IPS DF 4.7 (cell line): ENCODE results near the gene LAD1.

ENCODE experiments used
- DNase-seq: peaks from one replicate; pipeline ENCODE4 v3.0.0-alpha.2; 2013; ENCODE audit warnings: low spot score; ENCODE audit errors: extremely low read depth

LAD1 gene

DNA sequence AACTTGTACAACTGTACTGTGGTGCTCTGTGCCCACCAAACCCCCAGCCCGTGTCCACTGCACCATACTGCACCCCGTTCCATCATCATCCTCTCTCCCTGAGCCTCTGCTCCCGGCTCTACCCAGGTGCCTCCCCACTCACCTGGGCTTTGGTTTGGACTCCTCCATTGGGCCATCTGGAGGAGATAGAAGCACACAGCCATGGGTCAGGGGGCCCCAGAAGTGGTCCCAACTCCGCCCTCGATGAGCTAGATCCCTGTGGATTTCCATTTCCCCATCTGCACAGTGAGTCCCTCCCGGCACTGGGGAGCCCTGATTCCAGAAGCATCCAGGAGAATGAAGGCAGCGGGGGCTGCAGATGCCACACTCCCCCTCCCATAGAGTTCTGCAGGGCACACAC is 32.4 kb downstream of the LAD1 start:
- no peak for DNase-seq

DNA sequence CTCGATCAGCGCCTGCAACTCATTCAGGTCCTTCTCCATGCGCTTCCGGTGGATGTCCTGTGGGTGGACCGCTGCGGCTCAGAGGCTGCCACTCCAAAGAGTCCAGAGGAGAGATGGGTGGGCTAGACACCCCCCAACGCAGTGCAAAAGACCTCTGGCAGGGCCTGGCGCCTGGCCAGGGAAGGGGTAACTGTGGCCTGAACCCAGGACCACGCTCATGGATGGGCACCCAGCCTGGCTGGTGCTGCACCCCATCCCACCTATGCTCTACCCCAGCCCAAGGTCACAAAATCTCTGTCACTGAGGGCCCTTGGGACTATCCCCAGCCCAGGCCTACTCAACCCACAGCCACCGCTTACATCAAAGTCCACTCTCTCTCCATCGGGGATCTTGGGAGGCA is 33.9 kb downstream of the LAD1 start:
- DNase-seq: no peak

DNA sequence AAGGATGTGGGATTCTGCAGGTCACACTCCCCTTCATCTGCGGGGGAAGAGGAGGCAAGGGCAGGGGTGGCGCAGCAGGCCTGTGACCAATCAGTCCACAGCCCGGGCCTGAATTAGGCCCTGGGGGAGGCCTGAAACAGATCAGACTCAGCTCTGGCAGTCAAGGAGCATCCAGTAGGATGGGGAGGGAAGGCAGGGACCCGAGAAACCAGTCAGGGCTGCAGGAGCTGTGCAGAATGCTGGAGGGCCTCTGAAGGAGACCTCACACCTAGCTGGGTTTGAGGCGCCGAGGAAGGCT is 34.4 kb downstream of the LAD1 start:
- DNase-seq: no peak

DNA sequence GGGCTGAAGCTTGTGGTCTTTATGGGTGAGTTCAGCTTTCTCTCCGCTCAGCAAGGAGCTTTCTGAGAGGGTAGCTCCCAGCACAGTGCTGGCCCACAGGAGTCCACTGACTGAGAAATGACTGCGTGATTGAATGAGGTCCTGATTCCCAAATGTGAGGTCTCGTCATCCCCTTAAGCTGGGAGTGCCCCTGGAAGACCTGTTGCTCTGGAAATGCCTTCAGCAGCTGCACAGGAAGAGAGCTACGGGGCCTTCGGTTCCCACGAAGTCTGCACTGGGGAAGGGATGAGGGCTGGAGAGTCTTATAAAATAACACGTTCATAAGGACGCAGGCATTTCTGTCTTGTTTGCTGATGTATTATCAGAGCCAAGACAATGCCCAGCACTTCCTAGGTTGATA is 35.7 kb downstream of the LAD1 start:
- no peak for DNase-seq

DNA sequence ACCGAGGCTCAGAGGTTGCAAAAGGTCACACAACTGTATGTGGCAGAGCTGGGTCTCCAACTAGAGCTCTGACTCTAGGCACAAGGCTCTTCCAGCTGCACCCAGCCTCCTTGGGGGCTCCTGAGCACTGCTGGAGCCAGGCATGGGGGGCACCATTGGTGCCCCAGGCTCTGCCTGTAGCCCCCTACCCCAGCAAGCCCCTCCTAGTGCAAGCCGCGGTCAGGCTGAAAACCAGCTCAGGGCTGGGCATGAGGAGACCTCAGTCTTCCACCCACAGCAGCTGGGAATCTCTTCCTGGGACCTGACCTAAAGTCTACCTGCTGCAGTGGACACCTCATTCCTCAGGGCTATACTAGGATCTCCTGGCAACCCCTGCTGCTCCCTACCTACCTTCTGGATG is 36.2 kb downstream of the LAD1 start:
- no peak for DNase-seq

DNA sequence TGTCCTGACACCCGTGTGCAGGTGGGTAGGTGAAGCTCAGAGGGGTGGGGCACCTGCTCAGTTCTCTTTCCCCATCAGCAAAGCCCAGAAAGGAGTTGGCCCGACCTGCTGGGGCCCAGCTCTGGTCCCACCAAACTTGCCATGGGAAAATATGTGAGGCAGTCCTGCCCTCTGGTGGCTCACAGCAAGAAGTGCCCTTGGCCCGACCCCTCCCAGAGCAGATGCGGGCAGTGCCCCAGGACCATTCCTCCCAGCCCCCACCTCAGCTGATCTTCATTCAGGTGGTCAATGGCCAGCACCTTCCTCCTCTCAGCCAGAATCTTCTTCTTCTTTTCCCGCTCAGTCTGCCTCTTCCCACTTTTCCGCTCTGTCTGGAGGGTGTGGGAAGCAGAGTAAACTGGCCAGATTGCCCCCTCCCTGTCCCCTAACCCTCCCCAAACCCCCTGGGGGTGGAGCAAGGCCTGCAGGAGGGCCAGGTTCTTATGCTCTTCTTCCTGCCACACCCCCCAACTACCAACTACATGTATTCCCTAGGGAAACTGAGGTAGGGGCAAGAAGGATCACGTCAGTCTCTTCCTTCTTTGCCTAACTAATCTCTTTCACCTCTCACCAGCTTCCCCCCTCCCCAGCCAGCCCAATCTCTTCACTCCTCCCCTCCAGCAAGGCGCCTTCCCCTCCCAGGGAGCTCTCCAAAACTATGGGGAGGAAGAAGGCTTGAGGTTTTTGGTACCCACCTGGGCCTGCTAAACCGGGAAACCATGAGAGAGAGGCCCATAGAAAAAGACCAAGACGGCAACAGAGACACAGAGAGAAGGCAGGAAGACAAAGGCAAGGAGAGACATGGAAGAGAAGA is 37.2 kb downstream of the LAD1 start:
- DNase-seq: peak; percentile 66

DNA sequence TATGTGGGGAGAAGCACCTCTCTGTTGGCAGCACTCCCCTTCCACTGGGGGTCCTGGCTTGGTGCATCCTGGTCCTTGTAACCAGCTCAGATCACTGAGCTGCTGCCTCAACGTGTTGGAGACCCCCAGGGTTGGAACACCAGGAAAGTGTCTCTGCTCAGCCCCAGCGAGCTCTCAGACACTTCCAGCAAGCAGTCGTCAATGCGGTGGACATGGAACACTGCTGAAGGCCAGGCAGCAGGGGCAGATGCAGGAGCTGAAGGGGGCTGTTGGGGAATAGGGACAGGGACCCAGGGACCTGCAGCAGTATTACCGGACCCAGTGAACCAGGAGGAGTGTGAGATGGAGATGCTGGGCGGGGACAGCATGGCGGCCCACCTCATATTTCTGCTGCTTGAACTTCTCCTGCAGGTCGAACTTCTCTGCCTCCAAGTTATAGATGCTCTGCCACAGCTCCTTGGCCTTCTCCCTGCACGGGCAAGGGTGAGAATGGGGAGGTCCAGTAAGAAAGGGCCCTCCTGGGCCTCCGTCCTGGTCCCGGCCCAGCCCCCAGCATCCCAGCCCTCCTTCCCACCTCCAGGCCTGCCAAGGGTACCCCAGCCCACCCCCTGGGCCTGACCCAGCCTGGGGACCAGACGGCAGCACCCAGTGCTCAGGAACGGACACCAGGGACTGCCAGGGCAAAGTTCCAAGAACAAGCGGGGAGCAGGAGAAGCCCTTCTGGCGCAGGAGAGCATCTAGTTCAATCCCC is 38.0 kb downstream of the LAD1 start:
- no peak for DNase-seq

DNA sequence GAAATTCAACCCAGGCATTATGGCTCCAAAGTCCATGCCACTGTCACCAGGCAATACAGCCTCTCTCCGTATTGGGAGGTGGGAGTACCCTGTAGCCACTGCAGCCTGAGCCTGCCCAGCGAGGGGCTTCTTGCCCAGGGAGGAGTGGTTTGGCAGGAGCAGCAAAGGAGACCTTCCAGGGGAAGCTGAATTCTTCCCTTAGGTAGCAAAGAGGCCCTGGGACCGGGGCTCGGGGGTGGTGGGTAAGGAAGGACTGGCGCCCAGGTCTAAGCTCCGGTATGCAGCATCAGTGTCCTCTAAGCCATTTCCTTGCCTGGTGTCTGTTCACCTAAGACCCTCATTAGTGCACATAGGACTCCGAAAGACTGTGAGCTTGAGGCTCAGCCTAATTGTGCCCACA is 38.6 kb downstream of the LAD1 start:
- DNase-seq: no peak

DNA sequence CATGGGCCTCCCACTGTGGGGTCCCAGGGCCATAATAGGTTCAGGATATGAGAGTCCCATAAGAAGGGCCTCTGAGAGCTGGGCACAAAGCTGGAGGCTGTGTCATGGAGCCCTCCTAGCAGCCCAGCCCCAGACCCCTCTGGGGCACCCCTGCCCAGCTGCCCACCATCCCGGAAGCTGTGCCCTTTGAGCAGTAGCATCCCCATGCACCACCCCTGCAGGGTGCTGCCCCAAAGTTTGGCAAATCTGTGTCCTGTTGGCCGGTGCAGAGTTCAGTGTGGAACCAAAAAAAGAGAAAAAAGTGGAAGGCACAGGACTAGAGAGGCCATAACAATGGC is 39.3 kb downstream of the LAD1 start:
- DNase-seq: no peak

DNA sequence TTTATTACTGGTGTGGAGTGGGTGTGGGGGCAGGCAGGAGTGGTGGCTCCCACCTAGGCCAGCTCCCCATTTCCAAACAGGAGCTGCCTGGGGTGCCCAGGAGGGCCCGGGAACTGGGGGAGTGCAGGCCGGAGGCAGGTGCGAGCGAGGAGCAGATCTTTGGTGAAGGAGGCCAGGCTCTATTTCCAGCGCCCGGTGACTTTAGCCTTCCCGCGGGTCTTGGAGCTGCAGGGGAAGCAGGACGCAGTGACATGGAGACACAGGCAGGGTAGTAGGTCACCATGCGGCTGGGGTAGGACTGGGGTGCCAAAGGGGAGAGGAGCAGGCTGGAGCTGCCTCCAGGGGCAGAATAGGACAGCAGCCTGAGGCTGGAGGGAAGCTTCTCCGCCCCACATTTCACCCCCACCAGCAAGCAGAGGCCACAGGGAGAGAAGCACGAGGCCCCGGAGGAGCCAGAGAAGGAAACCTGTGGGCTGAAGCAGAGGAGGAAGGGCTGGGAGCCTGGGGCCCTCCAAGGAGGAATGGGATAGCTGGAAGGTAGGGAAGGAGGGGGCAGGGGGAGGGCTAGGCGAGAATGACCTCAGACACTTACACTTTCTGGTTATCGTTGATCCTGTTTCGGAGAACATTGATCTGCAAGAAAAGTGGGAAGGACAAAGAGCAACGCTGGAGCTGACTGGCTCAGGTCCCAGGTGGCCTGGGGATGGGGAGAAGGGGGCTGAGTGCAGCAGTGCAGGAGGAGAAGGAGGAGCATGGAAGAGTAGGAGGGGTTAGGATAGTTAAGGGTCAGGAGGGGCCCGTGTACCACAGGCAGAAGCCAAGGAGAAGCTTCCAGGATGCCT is 39.9 kb downstream of the LAD1 start:
- DNase-seq: no peak

DNA sequence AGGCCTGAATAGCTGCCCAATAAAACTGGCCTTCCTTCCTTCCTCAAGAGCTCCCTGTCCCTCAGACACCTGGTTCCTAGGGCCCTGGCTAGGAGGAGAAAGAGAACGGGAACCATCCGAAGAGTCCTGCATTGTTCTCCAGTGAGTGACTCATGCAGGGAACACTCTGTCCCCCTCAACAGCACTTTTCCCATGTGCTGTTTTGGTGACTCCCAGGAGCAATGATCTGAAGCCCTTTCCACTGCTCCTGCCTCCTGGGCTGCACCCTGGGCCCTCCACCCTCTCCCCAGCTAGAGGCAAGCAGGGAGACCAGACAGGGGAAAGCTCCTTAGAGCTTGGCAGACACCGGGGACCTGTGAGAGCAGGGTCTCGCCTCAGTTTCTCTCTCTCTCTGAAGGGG is 40.5 kb downstream of the LAD1 start:
- DNase-seq: no peak

DNA sequence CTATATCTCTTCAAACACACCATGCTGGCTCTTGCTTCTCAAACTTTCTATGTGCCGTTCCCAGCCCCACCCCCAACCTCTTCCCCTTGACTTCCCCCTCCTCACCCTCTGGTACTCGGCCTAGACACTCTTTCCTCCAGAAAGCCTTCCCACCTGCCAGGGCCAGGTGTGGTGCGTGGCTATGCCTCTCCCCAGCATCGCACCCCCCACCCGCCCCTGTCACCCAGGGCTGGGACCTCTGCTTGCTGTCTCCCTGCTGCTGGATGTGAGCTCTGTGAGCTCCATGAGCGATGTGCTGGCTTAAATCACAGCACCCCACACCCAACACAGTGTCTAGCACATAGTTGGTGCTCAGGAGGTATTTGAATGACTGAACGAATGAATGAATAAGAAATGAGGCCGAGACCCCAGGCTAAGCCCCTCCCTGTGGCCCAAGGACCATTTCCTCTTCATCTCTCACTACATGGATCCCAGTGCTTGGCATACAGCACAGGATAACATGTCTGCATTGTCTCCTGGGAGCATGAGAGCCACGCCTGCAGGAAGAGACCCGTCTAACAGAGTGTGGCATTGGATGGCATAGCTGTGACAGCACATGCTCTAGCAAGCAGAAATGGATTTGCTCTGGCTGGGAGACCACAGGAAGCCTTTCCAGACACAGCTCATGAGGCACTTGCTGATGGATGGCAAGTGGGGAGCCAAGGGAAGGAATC is 41.3 kb downstream of the LAD1 start:
- no peak for DNase-seq

DNA sequence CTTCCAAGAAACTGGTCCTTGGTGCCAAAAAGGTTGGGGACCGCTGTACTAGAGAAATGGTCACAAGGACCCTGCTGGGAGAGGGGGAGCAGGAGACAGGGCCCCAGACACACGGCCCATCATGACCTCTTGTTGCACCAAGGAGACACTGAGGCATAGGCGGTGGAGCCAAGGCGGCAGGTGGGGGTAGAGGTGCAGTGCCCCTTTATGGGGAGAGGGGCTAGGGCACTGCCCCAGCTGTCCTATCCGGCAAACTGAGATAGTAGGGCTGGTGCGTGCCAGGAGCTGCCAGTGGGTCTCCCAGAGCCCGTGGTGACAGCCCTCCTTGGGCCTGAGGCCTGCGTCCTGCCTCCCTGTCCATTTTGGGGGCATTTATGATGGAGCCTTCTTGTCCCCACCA is 41.9 kb downstream of the LAD1 start:
- no peak for DNase-seq

DNA sequence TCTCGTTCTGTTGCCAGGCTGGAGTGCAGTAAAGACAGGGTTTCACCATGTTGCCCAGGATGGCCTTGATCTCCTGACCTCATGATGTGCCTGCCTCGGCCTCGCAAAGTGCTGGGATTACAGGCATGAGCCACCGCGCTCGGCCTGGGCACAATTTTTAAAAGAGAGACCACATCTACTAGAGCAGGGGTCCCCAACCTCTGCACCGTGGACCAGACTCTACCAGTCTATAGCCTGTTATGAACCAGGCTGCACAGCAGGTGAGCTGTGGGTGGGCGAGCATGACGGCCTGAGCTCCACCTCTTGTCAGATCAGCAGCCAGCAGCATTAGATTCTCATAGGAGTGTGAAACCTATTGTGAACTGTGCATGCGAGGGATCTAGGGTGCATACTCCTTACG is 42.4 kb downstream of the LAD1 start:
- DNase-seq: no peak

DNA sequence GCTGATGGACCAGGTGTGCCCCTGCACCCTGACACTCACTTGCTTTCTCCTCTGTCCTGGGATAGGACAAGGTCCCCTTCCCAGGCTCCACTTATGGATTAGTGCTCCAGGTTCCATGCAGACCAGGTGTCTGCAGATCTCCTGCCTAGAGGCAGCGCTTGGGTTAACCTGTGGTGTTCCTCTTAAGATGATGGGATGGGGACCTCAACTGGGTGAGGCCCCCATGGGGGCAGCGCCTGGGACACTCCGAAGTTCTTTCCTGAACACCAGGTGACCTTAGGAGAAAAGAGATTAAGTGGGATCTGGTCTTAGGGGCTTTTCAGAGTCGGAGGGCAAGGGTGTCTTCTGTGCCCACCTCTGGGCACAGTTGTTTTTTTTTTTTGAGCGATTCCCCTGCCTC is 42.9 kb downstream of the LAD1 start:
- DNase-seq: no peak

DNA sequence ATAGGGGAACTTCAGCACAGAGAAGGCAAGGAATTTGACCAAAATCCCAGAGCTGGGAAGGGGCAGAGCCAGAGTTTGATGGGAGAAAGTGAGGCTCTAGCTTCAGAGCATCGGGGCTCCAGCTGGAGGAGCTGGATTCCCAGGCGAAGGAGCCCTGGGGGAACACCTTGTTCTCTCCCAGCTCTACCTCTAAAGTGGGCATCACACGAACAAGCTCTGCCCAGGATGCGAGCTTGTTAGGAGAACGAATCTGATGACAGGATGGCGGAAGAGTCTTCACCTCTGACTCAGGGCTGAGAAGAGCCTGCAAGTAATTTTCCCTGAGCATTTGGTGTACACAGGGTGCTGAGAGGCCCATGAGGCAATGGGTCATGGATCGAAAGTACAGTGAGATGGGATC is 43.7 kb downstream of the LAD1 start:
- DNase-seq: no peak

DNA sequence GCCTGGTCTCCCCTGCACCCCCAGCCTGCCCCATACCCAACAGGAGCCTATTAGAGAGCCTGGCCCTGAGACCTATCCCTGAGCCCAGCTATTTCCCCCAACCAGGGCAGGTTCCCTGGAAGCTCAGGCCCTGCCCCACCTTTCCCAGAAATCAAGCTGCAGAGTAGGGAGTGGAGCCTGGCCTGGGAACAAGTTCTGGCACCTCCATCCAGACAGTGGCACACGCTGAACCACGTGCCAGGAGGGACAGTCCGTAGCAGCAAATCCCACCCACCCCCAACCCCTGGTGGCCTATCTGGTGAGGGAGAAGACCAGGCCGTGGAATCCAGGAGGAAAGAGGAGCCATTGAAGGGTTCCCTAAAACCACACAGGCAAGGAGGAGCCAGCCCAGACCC is 44.2 kb downstream of the LAD1 start:
- no peak for DNase-seq

DNA sequence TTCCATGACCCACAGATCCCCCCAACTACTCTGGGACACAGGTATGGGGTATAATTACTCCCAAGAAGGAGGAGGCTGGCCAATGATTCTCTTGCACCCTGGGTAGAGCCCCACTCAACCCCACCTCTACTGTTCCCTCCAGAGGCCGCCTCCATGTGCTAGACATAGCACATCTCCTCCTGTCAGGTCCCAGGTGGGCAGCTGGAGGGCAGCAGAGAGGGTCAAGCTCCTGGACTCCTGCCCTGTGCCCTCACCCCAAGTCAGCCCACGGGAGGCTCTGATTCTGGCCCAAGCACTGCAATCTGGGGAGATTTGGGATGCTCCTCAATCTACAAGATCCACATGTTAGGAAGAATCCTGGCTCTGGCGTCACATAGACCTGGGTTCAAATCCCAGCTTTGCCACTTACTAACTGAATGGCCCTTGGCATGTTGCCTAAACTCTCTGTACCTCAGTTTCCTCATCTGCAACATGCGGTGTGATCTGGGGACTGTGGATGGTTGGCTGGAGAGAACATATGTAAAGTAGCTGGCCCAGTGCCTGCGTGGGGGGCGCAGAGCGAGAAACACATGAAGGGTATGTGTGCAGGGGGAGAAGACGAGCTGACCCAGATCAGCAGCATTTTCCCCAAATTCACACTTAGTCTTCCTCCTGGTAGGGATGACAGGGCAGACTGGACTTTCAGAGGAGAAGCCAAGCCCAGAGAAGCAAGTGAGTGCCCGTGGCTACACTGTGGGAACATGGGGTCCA is 44.8 kb downstream of the LAD1 start:
- no peak for DNase-seq

DNA sequence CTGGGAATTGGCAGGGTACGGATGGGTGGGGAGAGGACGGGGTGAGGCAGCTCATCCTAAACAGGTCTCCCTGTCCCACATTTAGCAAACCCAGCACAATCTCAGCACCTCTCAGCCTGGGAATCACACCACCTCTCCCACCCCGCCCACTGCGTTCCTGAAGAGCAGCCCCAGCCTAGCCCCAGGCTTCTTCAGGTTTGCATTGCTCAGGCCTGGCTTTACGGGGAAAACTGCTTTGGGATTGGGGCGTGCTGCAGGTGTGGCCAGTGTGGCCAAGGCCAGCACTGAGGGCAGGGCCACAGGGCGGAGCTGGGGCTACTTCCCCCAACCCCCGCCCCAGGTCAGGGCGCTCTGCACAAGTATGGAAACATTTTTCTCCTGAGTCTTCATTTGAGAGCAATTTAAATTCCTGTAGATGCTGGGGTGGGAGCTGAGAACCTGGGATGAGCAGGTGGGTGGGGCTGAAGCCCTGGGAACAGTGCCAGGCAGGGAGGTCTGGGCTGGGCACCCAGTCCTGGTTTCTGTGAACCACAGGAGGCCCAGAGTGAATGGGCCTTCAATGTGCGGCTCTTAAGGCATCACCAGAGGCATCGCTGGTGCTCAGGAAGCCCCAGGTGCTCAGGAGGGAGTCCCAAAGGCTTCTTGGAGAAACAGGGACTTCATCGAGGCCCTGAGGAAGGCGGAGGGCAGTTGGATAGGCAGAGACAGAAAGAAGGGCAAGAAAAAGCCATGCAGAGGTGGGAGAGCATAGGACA is 45.8 kb downstream of the LAD1 start:
- DNase-seq: no peak

DNA sequence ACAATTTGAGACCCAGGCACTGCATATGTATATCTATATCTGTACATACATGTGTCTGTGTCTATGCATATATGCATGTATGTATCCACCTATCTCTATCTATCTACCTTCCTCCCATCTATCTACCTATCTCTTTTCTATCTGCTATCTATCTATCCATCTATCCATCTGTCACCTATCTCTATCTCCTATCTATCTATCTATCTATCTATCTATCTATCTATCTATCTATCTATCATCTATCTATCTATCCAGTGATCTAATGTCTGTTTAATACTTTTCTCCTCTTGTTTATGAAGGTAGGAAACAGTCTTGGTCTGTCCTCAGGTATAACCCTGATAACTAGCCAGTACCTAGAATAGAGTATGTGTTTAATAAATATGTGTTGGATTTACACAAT is 47.5 kb downstream of the LAD1 start:
- DNase-seq: no peak
